Muscle of arm (tissue), 12 donors: Measurements from ENCODE around the gene ZNF12. TPM values are rescaled to one million over a fixed set of nuclear protein-coding genes. Genes with fewer than 3 reads are reported as not detected.
"Not testable (repeated sequence)": the region's sequence is repeated elsewhere in the genome, so short reads cannot be mapped to it uniquely, and the experiment has no call there.

Source experiments
- DNase-seq: peaks from one replicate; pipeline ENCODE4 v3.0.0-alpha.2; 2013
- polyA plus RNA-seq, 12 donors: library from polyadenylated mRNA; unstranded; fragments of 120-200 nt; gene quantifications; one replicate each; pipeline ENCODE4 v1.2.1, GENCODE V29; 2013; ENCODE audit not compliant: insufficient read length in 12 of 12

Gene ZNF12
- polyA plus RNA-seq, 12 donors, result 14.5 to 28.9 (median 24.0) TPM; not detected in 1

DNA sequence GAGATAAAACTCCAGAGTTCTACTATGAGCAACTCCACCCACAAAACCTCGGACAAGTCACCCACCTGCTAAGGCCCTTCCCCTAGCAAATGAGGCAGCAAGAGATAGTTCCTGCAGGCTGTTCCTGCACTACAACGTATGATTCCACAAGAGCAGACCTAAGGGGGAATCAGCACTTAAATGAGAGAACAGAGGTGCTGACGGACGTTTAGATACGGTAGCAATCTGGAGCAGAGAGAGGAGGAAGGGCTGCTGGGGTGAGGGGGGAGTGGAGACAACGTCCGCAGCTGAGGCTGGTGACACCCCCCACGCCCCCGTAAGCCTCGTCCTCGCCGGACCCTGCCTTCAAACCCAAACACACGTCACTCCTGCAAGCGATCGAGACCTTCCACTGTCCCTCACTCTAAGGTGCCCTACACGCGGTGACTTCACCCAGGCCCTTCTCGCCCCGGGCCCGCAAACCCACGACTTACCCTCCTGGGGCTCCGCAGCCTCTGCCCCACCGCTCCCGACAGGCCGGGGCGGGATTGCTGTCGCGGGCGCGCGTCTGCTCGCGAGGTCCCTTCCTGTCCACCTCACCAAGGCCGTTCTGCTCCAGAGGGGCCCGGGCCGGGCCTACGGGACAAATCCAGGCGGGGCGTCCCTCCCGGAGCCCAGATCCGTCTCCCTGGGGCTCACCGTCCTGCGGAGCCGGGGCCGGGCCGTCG is 635 bp downstream of the ZNF12 start:
- DNase-seq, result peak; percentile 31

DNA sequence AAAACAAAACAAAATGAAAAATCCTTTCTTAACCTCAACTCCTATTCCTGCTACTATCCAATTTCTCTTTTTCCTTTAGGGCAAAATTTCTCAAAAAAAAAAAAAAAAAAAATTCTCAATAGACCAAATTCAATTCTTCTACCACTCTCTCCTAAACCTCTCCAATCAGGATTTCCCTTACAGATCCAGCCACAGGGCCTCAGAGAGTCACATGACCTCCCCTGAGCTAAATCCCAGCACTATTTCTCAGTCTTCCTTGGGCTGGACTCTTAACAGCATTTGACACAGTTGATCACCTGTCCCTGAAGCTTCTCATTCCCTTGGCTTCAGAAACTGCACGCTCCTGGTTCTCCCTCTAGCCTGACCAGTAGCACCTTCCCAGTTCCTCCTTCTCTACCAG is 4.9 kb downstream of the ZNF12 start:
- no peak for DNase-seq

DNA sequence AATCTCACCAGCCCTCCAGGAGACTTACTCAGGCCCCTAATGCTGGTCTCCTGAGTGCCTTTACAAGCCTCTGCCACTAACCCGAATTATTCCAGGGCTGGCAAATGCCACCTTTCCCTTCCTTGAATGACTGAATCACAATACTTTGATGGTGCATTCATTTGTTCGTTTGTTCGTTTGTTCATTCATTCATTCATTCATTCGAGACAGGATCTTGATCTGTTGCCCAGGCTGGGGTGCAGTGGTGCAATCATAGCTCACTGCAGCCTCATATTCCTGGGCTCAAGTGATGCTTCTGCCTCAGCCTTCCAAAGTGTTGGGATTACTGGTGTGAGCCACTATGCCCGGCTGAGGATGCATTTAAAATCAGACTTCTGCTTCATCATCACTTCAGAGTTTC is 6.0 kb downstream of the ZNF12 start:
- DNase-seq, result no peak

DNA sequence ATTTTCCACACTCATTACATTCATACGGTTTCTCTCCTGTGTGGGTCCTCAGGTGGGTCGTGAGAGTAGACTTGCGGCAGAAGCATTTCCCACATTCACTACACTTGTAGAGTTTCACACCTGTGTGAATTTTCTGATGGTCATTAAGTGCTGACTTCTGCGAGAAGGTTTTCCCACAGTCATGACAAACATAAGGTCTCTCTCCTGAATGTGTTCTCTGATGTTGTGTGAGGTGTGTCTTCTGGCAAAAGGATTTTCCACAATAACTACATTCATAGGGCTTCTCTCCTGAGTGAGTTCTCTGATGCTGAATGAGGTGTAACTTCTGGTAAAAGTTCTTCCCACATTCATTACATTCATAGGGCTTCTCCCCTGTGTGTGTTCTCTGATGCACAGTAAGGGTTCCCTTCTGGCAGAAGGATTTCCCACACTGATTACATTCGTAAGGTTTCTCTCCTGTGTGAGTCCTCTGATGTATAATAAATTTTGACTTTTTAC is 15.1 kb downstream of the ZNF12 start:
- no peak for DNase-seq

DNA sequence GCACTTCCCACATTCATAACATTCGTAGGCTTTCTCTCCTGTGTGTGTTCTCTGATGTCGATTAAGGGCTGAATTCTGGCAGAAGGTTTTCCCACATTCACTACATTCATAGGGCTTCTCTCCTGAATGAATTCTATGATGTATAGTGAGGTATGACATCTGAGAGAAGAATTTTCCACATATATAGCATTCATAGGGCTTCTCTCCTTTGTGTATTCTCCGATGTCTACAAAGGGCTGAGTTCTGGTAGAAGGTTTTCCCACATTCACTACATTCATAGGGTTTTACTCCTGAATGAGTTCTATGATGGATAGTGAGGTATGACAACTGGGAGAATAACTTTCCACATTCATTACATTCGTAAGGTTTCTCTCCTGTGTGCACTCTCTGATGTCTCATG is 15.6 kb downstream of the ZNF12 start:
- no peak for DNase-seq

DNA sequence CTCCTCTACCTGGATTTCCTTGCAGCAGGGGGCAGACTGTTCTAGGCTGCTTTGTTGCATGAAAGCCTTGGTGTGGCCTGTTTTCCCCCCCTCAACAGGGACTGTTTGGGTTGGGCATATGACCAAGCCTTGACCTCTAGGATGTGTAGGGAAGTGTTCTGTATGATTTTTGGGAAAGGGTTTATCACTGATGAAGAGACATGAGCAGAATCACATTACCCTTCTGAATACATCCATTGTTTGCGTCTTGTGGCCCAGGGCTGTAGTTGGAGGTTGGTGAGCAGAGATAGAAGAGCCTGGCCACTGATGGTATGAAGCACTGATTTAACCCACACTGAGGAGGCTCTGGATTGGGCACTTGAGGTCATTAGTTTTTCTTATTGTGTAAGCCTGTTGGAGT is 26.6 kb downstream of the ZNF12 start:
- no peak for DNase-seq

DNA sequence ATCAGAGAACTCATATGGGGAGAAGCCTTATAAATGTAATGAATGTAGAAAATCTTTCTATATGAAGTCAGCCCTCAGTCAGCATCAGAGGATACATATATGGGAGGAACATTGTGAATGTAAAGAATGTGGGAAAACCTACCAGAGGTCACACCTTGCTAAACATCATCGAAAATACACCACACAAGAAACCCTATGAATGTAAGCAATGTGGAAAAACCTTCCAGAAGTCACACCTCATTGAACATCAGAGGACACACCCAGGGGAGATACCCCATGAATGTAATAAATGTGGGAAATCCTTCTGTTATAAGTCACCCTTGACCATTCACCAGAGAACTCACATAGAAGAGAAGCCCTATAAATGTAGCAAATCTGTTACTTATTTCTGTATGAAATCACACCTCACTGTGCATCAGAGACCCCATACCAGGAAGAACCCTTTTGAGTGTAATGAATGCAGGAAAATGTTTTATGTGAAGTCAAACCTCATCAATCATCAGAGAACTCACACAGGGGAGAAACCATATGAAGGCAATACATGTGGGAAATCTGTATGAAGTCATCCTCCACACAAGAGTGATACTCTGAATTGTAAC is 30.8 kb downstream of the ZNF12 start:
- DNase-seq, result no peak

DNA sequence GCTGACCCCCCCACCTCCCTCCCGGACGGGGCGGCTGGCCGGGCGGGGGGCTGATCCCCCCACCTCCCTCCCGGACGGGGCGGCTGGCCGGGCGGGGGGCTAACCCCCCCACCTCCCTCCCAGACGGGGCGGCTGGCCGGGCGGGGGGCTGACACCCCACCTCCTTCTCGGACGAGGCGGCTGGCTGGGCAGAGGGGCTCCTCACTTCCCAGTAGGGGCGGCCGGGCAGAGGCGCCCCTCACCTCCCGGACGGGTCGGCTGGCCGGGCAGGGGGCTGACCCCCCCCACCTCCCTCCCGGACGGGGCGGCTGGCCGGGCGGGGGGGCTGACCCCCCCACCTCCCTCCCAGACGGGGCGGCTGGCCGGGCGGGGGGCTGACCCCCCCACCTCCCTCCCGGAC is 35.9 kb downstream of the ZNF12 start:
- DNase-seq, result not testable (repeated sequence)

DNA sequence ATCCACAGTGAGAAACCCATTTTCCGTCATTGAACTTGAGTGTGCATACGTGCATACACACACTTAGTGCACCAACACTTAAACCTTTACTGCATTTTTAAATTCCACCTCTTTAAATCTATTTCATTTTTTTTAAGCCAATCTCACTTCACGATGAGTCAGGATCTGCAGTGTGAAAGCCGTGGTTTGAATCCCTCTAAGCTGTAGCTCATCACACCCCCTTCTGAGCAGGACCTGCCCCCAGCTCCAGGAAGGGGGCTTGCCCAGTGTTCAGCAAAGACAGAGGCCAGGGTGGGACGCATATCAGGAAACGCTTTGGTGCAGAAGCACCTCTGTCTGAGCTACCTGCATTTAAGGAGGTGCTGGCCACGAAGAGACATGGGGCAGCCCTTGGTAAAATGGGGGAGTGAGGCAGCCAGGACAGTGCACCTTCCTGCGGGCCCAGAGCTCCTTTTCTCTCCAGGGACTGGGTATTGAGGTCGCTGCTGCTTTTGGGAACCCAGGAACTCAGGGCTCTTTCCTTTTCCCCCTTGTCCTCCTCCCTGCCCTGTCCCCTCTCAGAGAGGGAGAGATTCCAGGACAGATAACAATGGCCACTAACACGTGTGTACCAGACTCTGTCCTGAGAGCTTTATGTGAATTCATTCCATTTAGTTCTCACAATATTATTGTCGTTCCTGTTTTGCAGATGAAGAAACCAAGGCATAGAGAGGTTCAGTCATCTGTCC is 48.0 kb downstream of the ZNF12 start:
- no peak for DNase-seq

DNA sequence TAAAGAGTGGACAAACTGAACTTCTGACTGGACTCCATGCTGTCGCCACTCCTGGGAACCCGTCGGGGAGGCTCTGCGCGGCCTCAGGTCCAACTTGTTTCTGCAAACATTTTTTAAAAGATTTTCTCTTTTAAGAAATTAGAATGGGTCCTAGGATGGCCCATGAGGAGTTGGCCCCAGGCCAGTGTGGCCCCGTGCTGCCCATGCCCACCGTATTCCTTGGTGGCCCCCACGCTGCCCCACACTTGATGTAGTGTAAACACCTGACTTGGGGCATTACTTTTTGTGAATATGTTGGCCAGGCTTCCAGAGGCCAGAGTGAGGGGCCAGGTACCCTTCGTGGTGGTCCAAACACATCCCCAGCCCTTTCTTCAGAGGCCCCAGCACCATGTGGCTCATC is 50.3 kb downstream of the ZNF12 start:
- no peak for DNase-seq

DNA sequence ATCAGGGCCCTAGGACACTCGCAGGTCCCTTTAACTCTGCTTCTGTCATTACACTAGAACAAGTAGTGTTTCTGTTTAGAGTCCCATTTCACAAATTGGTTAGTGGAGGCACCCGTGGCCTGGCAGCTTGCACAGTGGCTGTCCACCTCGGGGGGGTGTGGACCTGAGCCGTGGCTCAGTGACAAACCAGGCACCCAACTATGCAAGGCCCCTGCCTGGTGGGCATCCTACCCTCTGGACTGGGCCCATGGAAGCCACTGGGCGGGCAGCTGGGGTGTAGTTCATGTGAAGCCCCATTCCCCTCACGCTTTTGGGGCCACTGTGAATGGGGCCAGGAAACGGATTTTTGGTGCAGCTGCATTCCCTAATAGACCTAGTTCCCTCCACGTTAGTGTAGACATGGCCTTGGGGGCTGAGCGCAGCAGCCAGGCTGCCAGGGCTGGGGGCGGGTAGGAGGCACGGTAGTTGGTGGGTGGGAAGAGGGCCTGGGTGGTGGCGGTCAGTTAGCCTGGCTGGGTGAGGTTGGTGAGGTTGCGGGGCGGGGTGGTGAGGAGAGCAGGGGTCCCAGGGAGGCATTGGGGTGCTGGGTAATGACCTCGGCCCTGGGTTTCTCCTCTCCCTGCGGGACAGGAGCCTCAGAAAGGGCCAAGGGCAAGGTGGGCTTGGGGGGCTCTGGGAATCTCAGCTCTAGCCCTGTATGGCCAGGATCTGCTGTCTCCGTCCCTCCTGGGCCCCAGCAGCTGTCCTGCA is 50.9 kb downstream of the ZNF12 start:
- no peak for DNase-seq

DNA sequence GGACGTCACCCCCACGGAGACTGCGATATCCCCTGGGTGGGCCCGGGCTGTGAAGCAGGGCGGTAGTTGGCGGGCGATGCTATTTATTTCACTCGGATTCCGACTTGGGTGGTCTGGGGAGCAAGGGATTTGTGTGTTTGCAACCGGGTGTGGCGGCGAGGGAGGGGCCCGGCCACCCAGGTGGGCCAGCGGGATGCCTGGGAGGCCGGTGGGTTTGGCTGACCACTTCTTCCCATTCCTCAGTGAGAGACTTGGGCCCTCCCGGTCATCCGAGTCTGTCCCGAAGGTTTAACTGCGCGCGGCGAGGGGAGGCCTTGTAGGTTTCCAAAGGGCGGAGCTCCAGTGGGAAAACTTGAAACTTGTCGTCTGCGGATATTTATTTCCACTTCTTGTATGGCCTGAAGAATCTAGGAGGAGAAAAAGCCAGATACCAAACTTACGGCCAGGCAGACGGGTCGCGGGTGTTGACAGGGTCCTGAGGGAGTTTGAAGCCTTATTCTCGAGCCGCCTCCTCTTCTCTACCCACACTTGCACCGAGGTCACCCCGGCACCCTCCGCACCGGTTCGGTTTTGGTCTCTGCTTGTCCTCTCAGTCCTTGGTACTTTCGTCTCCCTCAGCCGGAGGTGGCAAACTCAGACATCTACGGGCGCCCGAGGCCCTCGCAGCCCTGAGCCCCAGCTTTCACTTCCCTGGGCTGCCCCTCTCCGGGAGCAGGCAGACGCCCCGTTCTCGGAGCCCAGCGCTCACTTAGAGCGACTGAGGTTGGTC is 51.7 kb downstream of the ZNF12 start:
- no peak for DNase-seq

DNA sequence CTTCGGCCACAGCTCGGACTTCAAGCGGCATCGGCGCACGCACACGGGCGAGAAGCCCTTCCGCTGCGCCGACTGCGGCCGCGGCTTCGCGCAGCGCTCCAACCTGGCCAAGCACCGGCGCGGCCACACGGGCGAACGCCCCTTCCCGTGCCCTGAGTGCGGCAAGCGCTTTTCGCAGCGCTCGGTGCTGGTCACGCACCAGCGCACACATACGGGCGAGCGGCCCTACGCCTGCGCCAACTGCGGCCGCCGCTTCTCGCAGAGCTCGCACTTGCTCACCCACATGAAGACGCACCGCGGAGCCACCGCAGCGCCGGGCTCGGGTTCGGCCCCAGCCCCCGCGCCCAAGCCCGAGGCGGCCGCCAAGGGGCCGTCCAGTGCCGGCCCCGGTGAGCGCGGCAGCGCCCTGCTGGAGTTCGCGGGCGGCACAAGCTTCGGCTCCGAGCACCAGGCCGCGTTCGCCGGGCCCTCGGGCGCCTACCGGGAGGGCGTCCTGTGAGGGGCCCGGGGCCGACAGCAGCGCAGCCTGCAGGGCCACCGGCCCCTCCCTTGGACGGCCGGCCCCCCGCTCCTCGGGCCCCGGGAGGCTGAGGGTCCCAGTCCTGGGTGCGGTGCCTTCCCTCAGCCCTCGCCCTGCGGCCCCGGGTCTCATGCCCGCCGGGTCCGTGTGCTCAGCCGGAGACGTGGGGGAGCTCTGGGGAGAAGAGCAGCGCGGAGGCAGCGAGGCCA is 52.5 kb downstream of the ZNF12 start:
- DNase-seq, result no peak

DNA sequence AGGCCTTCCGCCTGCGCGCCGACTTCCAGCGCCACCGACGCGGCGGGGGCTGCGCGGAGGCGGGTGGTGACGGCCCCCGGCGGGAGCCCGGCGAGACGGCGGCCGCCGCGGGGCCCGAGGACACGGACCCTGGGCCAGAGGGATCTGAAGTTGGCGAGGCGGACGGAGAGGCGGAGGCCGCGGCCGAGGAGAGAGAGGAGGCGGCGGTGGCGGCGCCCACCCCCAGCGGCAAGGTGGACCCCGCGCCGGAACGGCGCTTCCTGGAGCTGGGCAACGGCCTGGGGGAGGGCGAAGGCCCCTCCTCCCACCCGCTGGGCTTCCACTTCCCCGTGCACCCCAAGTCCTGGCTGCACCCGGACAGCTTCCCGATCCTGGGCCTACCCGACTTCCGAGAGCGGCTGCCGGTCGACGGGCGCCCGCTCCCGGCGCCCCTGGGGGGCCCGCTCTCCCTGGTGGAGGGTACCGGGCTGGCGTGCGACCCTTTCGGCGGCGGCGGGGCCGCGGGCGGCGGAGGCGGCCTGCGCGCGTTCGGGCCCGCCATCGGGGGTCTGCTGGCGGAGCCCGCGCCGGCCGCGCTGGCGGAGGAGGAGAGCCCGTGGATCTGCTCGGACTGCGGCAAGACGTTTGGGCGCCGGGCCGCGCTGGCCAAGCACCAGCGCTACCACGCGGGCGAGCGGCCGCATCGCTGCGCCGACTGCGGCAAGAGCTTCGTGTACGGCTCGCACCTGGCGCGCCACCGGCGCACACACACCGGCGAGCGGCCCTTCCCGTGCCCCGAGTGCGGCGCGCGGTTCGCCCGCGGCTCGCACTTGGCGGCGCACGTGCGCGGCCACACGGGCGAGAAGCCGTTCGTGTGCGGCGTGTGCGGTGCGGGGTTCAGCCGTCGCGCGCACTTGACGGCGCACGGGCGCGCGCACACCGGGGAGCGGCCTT is 53.4 kb downstream of the ZNF12 start:
- DNase-seq, result no peak

DNA sequence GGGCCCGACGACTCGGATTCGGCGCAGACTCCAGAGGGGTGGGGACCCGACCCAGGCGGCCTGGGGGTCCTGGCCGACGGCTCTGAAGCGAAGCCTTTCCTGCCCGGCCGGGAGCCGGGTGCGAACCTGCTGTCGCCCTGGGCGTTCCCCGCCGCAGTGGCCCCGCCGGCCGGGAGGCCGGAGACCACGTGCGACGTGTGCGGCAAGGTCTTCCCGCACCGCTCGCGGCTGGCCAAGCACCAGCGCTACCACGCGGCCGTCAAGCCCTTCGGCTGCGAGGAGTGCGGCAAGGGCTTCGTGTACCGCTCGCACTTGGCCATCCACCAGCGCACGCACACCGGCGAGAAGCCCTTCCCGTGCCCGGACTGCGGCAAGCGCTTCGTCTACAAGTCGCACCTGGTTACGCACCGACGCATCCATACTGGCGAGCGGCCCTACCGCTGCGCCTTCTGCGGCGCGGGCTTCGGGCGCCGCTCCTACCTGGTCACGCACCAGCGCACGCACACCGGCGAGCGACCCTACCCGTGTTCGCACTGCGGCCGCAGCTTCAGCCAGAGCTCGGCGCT is 54.2 kb downstream of the ZNF12 start:
- DNase-seq, result no peak

DNA sequence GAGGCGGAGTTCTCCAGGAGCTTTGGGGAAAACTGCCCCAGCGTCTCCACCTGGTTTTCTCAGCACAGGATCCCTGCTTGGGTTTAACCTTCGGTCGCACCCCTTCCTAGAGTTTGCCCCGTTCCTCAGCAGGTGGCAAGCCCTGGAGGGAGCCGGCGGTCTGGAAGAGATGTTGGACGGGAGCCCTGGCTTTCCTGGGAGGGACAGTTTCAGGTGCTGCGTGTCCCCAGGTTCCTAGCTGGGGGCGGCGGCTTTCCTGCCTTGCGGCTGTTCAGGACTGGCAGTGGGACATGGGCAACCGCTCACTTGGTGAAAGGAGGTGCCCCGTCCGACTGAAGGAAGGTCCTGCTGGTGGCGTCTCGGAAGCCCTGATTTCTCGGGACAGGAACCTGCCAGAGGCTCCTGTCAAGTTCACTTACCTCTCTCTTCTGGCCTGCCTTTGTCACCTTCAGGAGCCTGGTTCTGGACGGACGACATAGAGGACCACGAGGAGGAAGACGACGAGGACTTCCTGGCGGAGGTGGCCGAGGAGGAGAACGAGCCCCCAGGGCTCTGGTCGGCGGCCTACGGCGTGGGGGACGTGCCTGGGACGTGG is 54.8 kb downstream of the ZNF12 start:
- no peak for DNase-seq

DNA sequence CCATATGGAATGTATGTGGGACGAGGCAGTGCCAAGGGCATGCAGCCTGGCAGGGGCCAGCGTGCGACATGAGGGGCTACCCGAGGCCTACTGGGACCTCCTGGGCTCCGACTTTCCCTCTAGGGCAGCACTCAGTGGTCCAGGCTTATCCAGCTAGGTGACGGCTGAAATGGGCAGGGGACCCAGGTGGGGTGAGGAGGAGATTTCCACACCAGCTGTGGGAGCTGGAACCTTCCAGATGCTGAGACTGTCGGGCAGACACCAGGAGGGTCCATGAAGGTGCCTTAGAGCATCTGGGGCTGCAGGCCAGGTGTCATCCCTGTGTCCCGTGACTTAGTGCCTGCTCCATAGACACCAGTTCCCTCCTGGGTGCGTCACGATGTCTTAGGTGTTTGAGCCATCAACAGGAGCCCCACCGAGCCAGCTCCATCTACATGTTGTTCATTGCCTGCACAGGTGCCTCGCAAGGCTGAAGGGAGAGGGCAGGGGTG is 56.2 kb downstream of the ZNF12 start:
- DNase-seq, result no peak

DNA sequence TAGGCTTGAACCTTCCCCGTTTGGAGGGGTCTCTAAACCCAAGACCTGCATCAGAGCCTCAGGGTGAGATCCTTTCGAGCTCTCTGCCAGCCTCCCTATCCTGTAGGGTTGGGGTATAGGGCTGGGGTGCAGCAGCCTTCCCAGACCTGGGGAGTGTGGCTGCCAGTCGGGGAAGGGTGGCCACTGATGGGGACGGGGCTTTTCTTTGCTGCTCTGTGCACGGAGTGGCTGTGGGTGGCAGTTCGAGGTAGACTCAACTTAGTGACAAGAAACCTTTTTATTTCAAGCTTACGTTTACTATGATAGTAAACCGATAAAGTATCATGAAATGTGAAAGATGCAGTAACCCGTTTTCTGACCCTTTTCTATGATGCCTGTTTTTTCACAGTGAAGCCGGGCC is 56.7 kb downstream of the ZNF12 start:
- no peak for DNase-seq
